Measurements from ENCODE around the gene EFHC1. TPM values are rescaled to one million over a fixed set of nuclear protein-coding genes. Genes with fewer than 3 reads are reported as not detected.

EFHC1 gene
- total and polyA plus RNA-seq, 2 donors (not counting 1 experiment from before 2014, with no cell fraction given) = 19.4 to 34.8 TPM

GRCh38 chr6:52407467-52407866 lies 12.7 kb upstream of the EFHC1 start:
- DNase-seq (peak; percentile 53), ATAC-seq (ENCODE audit: low read depth) (peak; percentile 65)
- Histone ChIP-seq H2AFZ (ENCODE audit: insufficient read depth, low read depth, low read length, poor library complexity, severe bottlenecking) (no peak overlapping the region), H3K27ac (ENCODE audit: low read length in 2 of 2) (no peak overlapping the region), H3K4me1 (ENCODE audit: control insufficient read depth in 2 of 2, insufficient read depth in 2 of 2, low read length in 2 of 2) (no peaks in the 10 kb centered on the region), H4K20me1 (ENCODE audit: control insufficient read depth, insufficient read depth, low read length, poor library complexity, severe bottlenecking) (no peaks in the 10 kb centered on the region), H3K79me2 (ENCODE audit: control insufficient read depth, insufficient read depth, low read length) (no peaks in the 10 kb centered on the region), H3K9ac (ENCODE audit: low read length) (no peak overlapping the region), H3K36me3 (replicated peaks in 1 of 2; ENCODE audit: control extremely low read depth in 1 of 2, control insufficient read depth in 1 of 2, extremely low read depth in 1 of 2, insufficient read depth in 2 of 2, low read length in 1 of 2) (peaks cover 0 to 14% of the 10 kb centered on the region in 2 experiments), H3K9me3 (ENCODE audit: control extremely low read depth in 1 of 3, control insufficient read depth in 2 of 3, insufficient read depth in 1 of 3, low read length in 2 of 3) (no peaks in the 10 kb centered on the region), H3K4me3 (ENCODE audit: control extremely low read depth in 1 of 5, extremely low read depth in 1 of 5, insufficient read depth in 1 of 5, low read depth in 2 of 5, low read length in 4 of 5) (no peak overlapping the region), H3K27me3 (replicated peaks in 1 of 4; ENCODE audit: control extremely low read depth in 1 of 4, control insufficient read depth in 3 of 4, insufficient read depth in 4 of 4, low read length in 3 of 4) (no peaks in the 10 kb centered on the region), H3K4me2 (replicated peaks; ENCODE audit: low read depth, low read length, poor library complexity, severe bottlenecking) (no peak overlapping the region)
- Mint-ChIP-seq H3K4me3 (no peak overlapping the region), H3K9me3 (ENCODE audit: insufficient read depth) (no peaks in the 10 kb centered on the region), H3K27me3 (no peaks in the 10 kb centered on the region), H3K4me1 (no peaks in the 10 kb centered on the region), H3K27ac (no peak overlapping the region)
- CTCF ChIA-PET = interaction anchor here (0.6 to 1.5 kb wide), 14 partner anchors 8 to 318 kb away, joined by 3 to 21 read pairs (median 3); partner anchors contain the start of genes MCM3 and TRAM2
- intact Hi-C loops (cut with micrococcal nuclease) = no loop called here
- POLR2A ChIA-PET = interaction anchor here (0.6 kb wide), 2 partner anchors 333 to 577 kb away, joined by 6 to 7 read pairs; no protein-coding TSS in a partner anchor
- TF ChIP-seq CTCF (IDR thresholded peaks at IDR 0.05) (peak; percentile 54), EZH2 (IDR thresholded peaks at IDR 0.05; ENCODE audit: borderline replicate concordance, insufficient read depth, low read depth, low read length, poor library complexity, severe bottlenecking) (no peak)

- TF ChIP-seq EZH2 (IDR thresholded peaks at IDR 0.05; ENCODE audit: borderline replicate concordance, insufficient read depth, low read depth, low read length, poor library complexity, severe bottlenecking) (no peak), CTCF (IDR thresholded peaks at IDR 0.05) (no peak)
- Histone ChIP-seq H4K20me1 (ENCODE audit: control insufficient read depth, insufficient read depth, low read length, poor library complexity, severe bottlenecking) (no peaks in the 10 kb centered on the region), H3K9ac (ENCODE audit: low read length) (no peak overlapping the region), H3K27ac (ENCODE audit: low read length in 2 of 2) (no peak overlapping the region), H3K36me3 (replicated peaks in 1 of 2; ENCODE audit: control extremely low read depth in 1 of 2, control insufficient read depth in 1 of 2, extremely low read depth in 1 of 2, insufficient read depth in 2 of 2, low read length in 1 of 2) (peaks cover 0 to 5% of the 10 kb centered on the region in 2 experiments), H3K9me3 (ENCODE audit: control extremely low read depth in 1 of 3, control insufficient read depth in 2 of 3, insufficient read depth in 1 of 3, low read length in 2 of 3) (no peaks in the 10 kb centered on the region), H3K4me1 (ENCODE audit: control insufficient read depth in 2 of 2, insufficient read depth in 2 of 2, low read length in 2 of 2) (no peaks in the 10 kb centered on the region), H3K4me2 (replicated peaks; ENCODE audit: low read depth, low read length, poor library complexity, severe bottlenecking) (no peak overlapping the region), H3K27me3 (replicated peaks in 1 of 4; ENCODE audit: control extremely low read depth in 1 of 4, control insufficient read depth in 3 of 4, insufficient read depth in 4 of 4, low read length in 3 of 4) (no peaks in the 10 kb centered on the region), H3K79me2 (ENCODE audit: control insufficient read depth, insufficient read depth, low read length) (no peaks in the 10 kb centered on the region), H2AFZ (ENCODE audit: insufficient read depth, low read depth, low read length, poor library complexity, severe bottlenecking) (no peak overlapping the region), H3K4me3 (ENCODE audit: control extremely low read depth in 1 of 5, extremely low read depth in 1 of 5, insufficient read depth in 1 of 5, low read depth in 2 of 5, low read length in 4 of 5) (no peak overlapping the region)
- DNase-seq (no peak), ATAC-seq (ENCODE audit: low read depth) (no peak)
- ChIA-PET CTCF (interaction anchor here (0.5 to 1.2 kb wide), 2 partner anchors 12 to 1076 kb away, joined by 3 to 4 read pairs; no protein-coding TSS in a partner anchor), POLR2A (no interaction called here)
- no CpG with 5 or more reads among the region's 1 CpG for WGBS (ENCODE audit: insufficient coverage)
- intact Hi-C loops (cut with micrococcal nuclease) = no loop called here
- Mint-ChIP-seq H3K4me3 (no peak overlapping the region), H3K27me3 (peaks cover 4% of the 10 kb centered on the region), H3K4me1 (no peaks in the 10 kb centered on the region), H3K27ac (no peak overlapping the region), H3K9me3 (ENCODE audit: insufficient read depth) (no peaks in the 10 kb centered on the region)
Observed at GRCh38 chr6:52409499-52409898, 10.6 kb upstream of the EFHC1 start.

Measured in B cell (primary cell).